ENCODE measurements around the gene MBOAT1. TPM values are rescaled to one million over a fixed set of nuclear protein-coding genes. Genes with fewer than 3 reads are reported as not detected.

Gene MBOAT1
- total RNA-seq, 1 experiment from 2014 or later, result 6.3 TPM

GRCh38 chr6:20210158-20210557 lies 2.1 kb downstream of the MBOAT1 start:
- Histone ChIP-seq H3K27me3 (replicated peaks; ENCODE audit: insufficient read depth, low read depth, low read length, poor library complexity) (no peaks in the 10 kb centered on the region), H3K36me3 (ENCODE audit: insufficient read depth, low read length, poor library complexity, severe bottlenecking) (no peaks in the 10 kb centered on the region), H3K9me3 (ENCODE audit: low read depth, low read length, poor library complexity, severe bottlenecking) (no peaks in the 10 kb centered on the region), H3K4me1 (ENCODE audit: insufficient read depth, low read length, poor library complexity, severe bottlenecking) (peaks cover 27% of the 10 kb centered on the region), H3K4me3 (ENCODE audit: low read depth, low read length, poor library complexity, severe bottlenecking) (no peak overlapping the region), H3K27ac (ENCODE audit: low read depth, low read length, poor library complexity, severe bottlenecking) (no peak overlapping the region)
- no peak for DNase-seq (ENCODE audit: low spot score)
- no peak for TF ChIP-seq CTCF (conservative IDR thresholded peaks at IDR 0.05; ENCODE audit: low read depth, low read length)
- TF ChIP-seq EZH2 (IDR thresholded peaks at IDR 0.05; ENCODE audit: borderline replicate concordance, low read depth, low read length, poor library complexity, severe bottlenecking), result no peak
- TSS peak; percentile 37 for BruUV-seq (replicated peaks)
- ChIA-PET CTCF (interaction anchor here (0.6 kb wide), 1 partner anchor 37 kb away, joined by 3 read pairs; no protein-coding TSS in a partner anchor), POLR2A (ENCODE audit: low non-redundant PET) (interaction anchor here (0.6 kb wide), 1 partner anchor 44 kb away, joined by 6 read pairs; no protein-coding TSS in a partner anchor)
- intact Hi-C loops (cut with micrococcal nuclease; ENCODE audit: unreplicated experiment), result no loop called here

GRCh38 chr6:20208687-20209378 lies 3.4 kb downstream of the MBOAT1 start:
- POLR2A ChIA-PET (ENCODE audit: low non-redundant PET), result no interaction called here

GRCh38 chr6:20207088-20207418 lies 5.2 kb downstream of the MBOAT1 start:
- no peak for DNase-seq (ENCODE audit: low spot score)
- intact Hi-C loops (cut with micrococcal nuclease; ENCODE audit: unreplicated experiment), result no loop called here
- peaks cover 23% of the 10 kb centered on the region for H3K4me1 ChIP-seq (ENCODE audit: insufficient read depth, low read length, poor library complexity, severe bottlenecking)
- no TSS peak for BruUV-seq (replicated peaks)
- POLR2A ChIA-PET (ENCODE audit: low non-redundant PET), result no interaction called here
- no peaks in the 10 kb centered on the region for H3K36me3 ChIP-seq (ENCODE audit: insufficient read depth, low read length, poor library complexity, severe bottlenecking)
- H3K27ac ChIP-seq (ENCODE audit: low read depth, low read length, poor library complexity, severe bottlenecking), result no peak overlapping the region
- H3K9me3 ChIP-seq (ENCODE audit: low read depth, low read length, poor library complexity, severe bottlenecking), result no peaks in the 10 kb centered on the region
- no peak for TF ChIP-seq CTCF (conservative IDR thresholded peaks at IDR 0.05; ENCODE audit: low read depth, low read length)
- no peak for TF ChIP-seq EZH2 (IDR thresholded peaks at IDR 0.05; ENCODE audit: borderline replicate concordance, low read depth, low read length, poor library complexity, severe bottlenecking)
- no peaks in the 10 kb centered on the region for H3K27me3 ChIP-seq (replicated peaks; ENCODE audit: insufficient read depth, low read depth, low read length, poor library complexity)
- no peak overlapping the region for H3K4me3 ChIP-seq (ENCODE audit: low read depth, low read length, poor library complexity, severe bottlenecking)
- CTCF ChIA-PET, result no interaction called here

More at GRCh38 chr6:20208687-20209378, 3.4 kb downstream of the MBOAT1 start:
- no peaks in the 10 kb centered on the region for H3K9me3 ChIP-seq (ENCODE audit: low read depth, low read length, poor library complexity, severe bottlenecking)
- no peak for TF ChIP-seq EZH2 (IDR thresholded peaks at IDR 0.05; ENCODE audit: borderline replicate concordance, low read depth, low read length, poor library complexity, severe bottlenecking)
- TF ChIP-seq CTCF (conservative IDR thresholded peaks at IDR 0.05; ENCODE audit: low read depth, low read length), result no peak
- intact Hi-C loops (cut with micrococcal nuclease; ENCODE audit: unreplicated experiment), result no loop called here
- H3K27me3 ChIP-seq (replicated peaks; ENCODE audit: insufficient read depth, low read depth, low read length, poor library complexity), result no peaks in the 10 kb centered on the region
- CTCF ChIA-PET, result no interaction called here
- H3K27ac ChIP-seq (ENCODE audit: low read depth, low read length, poor library complexity, severe bottlenecking), result no peak overlapping the region
- no peaks in the 10 kb centered on the region for H3K36me3 ChIP-seq (ENCODE audit: insufficient read depth, low read length, poor library complexity, severe bottlenecking)
- peaks cover 27% of the 10 kb centered on the region for H3K4me1 ChIP-seq (ENCODE audit: insufficient read depth, low read length, poor library complexity, severe bottlenecking)
- no TSS peak for BruUV-seq (replicated peaks)
- no peak overlapping the region for H3K4me3 ChIP-seq (ENCODE audit: low read depth, low read length, poor library complexity, severe bottlenecking)
- no peak for DNase-seq (ENCODE audit: low spot score)

Data from A673 (cell line).